Measurements from ENCODE around the gene ABL1.
A peak's percentile ranks its signal among the peaks of the same experiment; 100 is the strongest.

The ABL1 gene

GRCh38 chr9:130892477-130893304, 57.6 kb downstream of the ABL1 start:
- no peak for DNase-seq

GRCh38 chr9:130893341-130894101, 58.5 kb downstream of the ABL1 start:
- peak; percentile 7 for DNase-seq

GRCh38 chr9:130894546-130894945, 59.5 kb downstream of the ABL1 start:
- DNase-seq: no peak

- DNase-seq: no peak
Observed at GRCh38 chr9:130895038-130895437, 60.0 kb downstream of the ABL1 start.

GRCh38 chr9:130895481-130896232, 60.6 kb downstream of the ABL1 start:
- no peak for DNase-seq

- DNase-seq: no peak
Observed at GRCh38 chr9:130896233-130897014, 61.4 kb downstream of the ABL1 start, which contains the start of gene QRFP. Gene QRFP (minus strand): TSS chr9:130896812. CDS start chr9:130893838, 2,974 bp downstream.

- no peak for DNase-seq
Observed at GRCh38 chr9:130897105-130897751, 62.2 kb downstream of the ABL1 start.

- no peak for DNase-seq
Observed at GRCh38 chr9:130897848-130898551, 62.9 kb downstream of the ABL1 start.

GRCh38 chr9:130898552-130898852, 63.4 kb downstream of the ABL1 start:
- DNase-seq: no peak

- no peak for DNase-seq
Observed at GRCh38 chr9:130899051-130899748, 64.1 kb downstream of the ABL1 start.

GRCh38 chr9:130900701-130901497, 65.8 kb downstream of the ABL1 start:
- no peak for DNase-seq

- no peak for DNase-seq
Observed at GRCh38 chr9:130901498-130902203, 66.6 kb downstream of the ABL1 start.

- no peak for DNase-seq
Observed at GRCh38 chr9:130902204-130903185, 67.4 kb downstream of the ABL1 start.

GRCh38 chr9:130903194-130904069, 68.4 kb downstream of the ABL1 start:
- DNase-seq: no peak

GRCh38 chr9:130904070-130905044, 69.3 kb downstream of the ABL1 start:
- DNase-seq: no peak

Measured in CD4-positive, alpha-beta T cell treated with Interleukin-21 for 1 hour (primary cell).